Astrocyte (in vitro differentiated cells and primary cell): ENCODE data around the gene ANKRD23. TPM values are rescaled to one million over a fixed set of nuclear protein-coding genes. Genes with fewer than 3 reads are reported as not detected.
"Not testable (repeated sequence)": the region's sequence is repeated elsewhere in the genome, so short reads cannot be mapped to it uniquely, and the experiment has no call there.

Experiments used
- DNase-seq: peaks from one replicate; pipeline ENCODE4 v3.0.0-alpha.2; 2010; ENCODE audit warnings: low read depth
- FAIRE-seq: peaks from 2 replicates; lab custom pipeline; 2011; peaks lifted over from hg19 to GRCh38; lab: Jason Lieb, UNC
- H2AFZ ChIP-seq: 2 replicates; pipeline ENCODE4 v1.6.0; 2012; ENCODE audit warnings: low read depth, low read length, inconsistent platforms
- H3K27ac ChIP-seq: 2 replicates; pipeline ENCODE4 v1.5.1; 2011; ENCODE audit warnings: low read depth, low read length, inconsistent platforms
- H3K27me3 ChIP-seq: 2 replicates; pipeline ENCODE4 v1.6.0; 2011; ENCODE audit warnings: low read length, inconsistent platforms; ENCODE audit not compliant: insufficient read depth
- H3K36me3 ChIP-seq: 2 replicates; pipeline ENCODE4 v1.5.1; 2011; ENCODE audit warnings: low read length, inconsistent platforms; ENCODE audit not compliant: insufficient read depth
- H3K4me1 ChIP-seq: 2 replicates; pipeline ENCODE4 v1.5.1; 2011; ENCODE audit warnings: low read length, inconsistent platforms; ENCODE audit not compliant: insufficient read depth
- H3K4me2 ChIP-seq: 2 replicates; pipeline ENCODE4 v1.6.0; 2012; ENCODE audit warnings: low read length, inconsistent platforms
- H3K4me3 ChIP-seq: 2 replicates; pipeline ENCODE4 v1.5.1; 2011; ENCODE audit warnings: low read depth, mild to moderate bottlenecking, low read length, inconsistent platforms; ENCODE audit not compliant: insufficient read depth
- H3K79me2 ChIP-seq: 2 replicates; pipeline ENCODE4 v1.6.0; 2012; ENCODE audit warnings: mild to moderate bottlenecking, low read length, inconsistent platforms; ENCODE audit not compliant: insufficient read depth
- H3K9ac ChIP-seq: 2 replicates; pipeline ENCODE4 v1.6.0; 2012; ENCODE audit warnings: mild to moderate bottlenecking, low read length, inconsistent platforms
- H3K9me3 ChIP-seq: 2 replicates; pipeline ENCODE4 v1.5.1; 2012; ENCODE audit warnings: low read depth, mild to moderate bottlenecking, low read length, inconsistent platforms; ENCODE audit not compliant: insufficient read depth
- H4K20me1 ChIP-seq: 2 replicates; pipeline ENCODE4 v1.6.0; 2012; ENCODE audit warnings: low read length, inconsistent platforms; ENCODE audit not compliant: insufficient read depth
- H3K27ac Mint-ChIP-seq: one replicate; pipeline ENCODE4 v1.8.0; 2021; ENCODE audit warnings: mild to moderate bottlenecking, mixed read lengths; ENCODE audit not compliant: unreplicated experiment
- H3K27me3 Mint-ChIP-seq: one replicate; pipeline ENCODE4 v1.8.0; 2021; ENCODE audit warnings: low read depth, mixed read lengths; ENCODE audit not compliant: unreplicated experiment
- H3K36me3 Mint-ChIP-seq: one replicate; pipeline ENCODE4 v1.8.0; 2021; ENCODE audit warnings: low read depth, mixed read lengths; ENCODE audit not compliant: unreplicated experiment
- H3K4me1 Mint-ChIP-seq: one replicate; pipeline ENCODE4 v1.8.0; 2021; ENCODE audit warnings: low read depth, mixed read lengths; ENCODE audit not compliant: unreplicated experiment
- H3K4me3 Mint-ChIP-seq: one replicate; pipeline ENCODE4 v1.8.0; 2021; ENCODE audit warnings: mild to moderate bottlenecking, moderate library complexity, mixed read lengths; ENCODE audit not compliant: unreplicated experiment
- H3K9me3 Mint-ChIP-seq: one replicate; pipeline ENCODE4 v1.8.0; 2021; ENCODE audit warnings: mild to moderate bottlenecking, mixed read lengths; ENCODE audit not compliant: unreplicated experiment
- CTCF ChIP-seq: IDR thresholded peaks from 2 replicates; pipeline ENCODE4 v1.5.1; 2011; ENCODE audit warnings: low read depth, mild to moderate bottlenecking, inconsistent platforms, low read length, moderate library complexity; ENCODE audit not compliant: insufficient read depth
- EZH2 ChIP-seq: IDR thresholded peaks from 2 replicates; pipeline ENCODE4 v1.6.1; 2012; ENCODE audit warnings: mild to moderate bottlenecking, low read length, inconsistent platforms; ENCODE audit not compliant: insufficient read depth
- total RNA-seq: library from RNA; stranded (reverse); gene quantifications from 2 replicates; pipeline ENCODE4 v1.2.1, GENCODE V29; 2021

ANKRD23 gene
- total RNA-seq, 1 donor from 2014 or later: 2.5 TPM

GRCh38 chr2:96799623-96799935, 44.2 kb downstream of the ANKRD23 start:
- FAIRE-seq (no peak), DNase-seq (no peak)
- Histone ChIP-seq H3K79me2 (no peaks in the 10 kb centered on the region), H4K20me1 (peaks cover 7% of the 10 kb centered on the region), H3K4me3 (no peak overlapping the region), H3K4me2 (no peak overlapping the region), H3K27me3 (no peaks in the 10 kb centered on the region), H3K36me3 (no peaks in the 10 kb centered on the region), H3K4me1 (no peaks in the 10 kb centered on the region), H3K27ac (no peak overlapping the region), H3K9me3 (no peaks in the 10 kb centered on the region), H3K9ac (no peak overlapping the region), H2AFZ (no peak overlapping the region)
- Mint-ChIP-seq H3K27ac (no peak overlapping the region), H3K9me3 (no peaks in the 10 kb centered on the region), H3K4me3 (no peak overlapping the region), H3K4me1 (no peaks in the 10 kb centered on the region), H3K27me3 (peaks cover 3% of the 10 kb centered on the region), H3K36me3 (peaks cover 2% of the 10 kb centered on the region)
- TF ChIP-seq CTCF (no peak), EZH2 (no peak)

- H3K36me3 Mint-ChIP-seq: peaks cover 2% of the 10 kb centered on the region
- FAIRE-seq: no peak
- Histone ChIP-seq H3K4me1 (no peaks in the 10 kb centered on the region), H3K4me2 (no peak overlapping the region), H3K9me3 (no peaks in the 10 kb centered on the region), H3K9ac (no peak overlapping the region), H2AFZ (no peak overlapping the region), H3K36me3 (no peaks in the 10 kb centered on the region), H4K20me1 (peaks cover 7% of the 10 kb centered on the region), H3K27ac (no peak overlapping the region), H3K4me3 (no peak overlapping the region), H3K79me2 (no peaks in the 10 kb centered on the region), H3K27me3 (no peaks in the 10 kb centered on the region)
- H3K9me3 Mint-ChIP-seq: no peaks in the 10 kb centered on the region
- peaks cover 3% of the 10 kb centered on the region for H3K27me3 Mint-ChIP-seq
- H3K4me3 Mint-ChIP-seq: no peak overlapping the region
- DNase-seq: no peak
- TF ChIP-seq CTCF (no peak), EZH2 (no peak)
- no peak overlapping the region for H3K27ac Mint-ChIP-seq
- H3K4me1 Mint-ChIP-seq: no peaks in the 10 kb centered on the region
These were observed 44.8 kb downstream of the ANKRD23 start for GRCh38 chr2:96798733-96799622.

- no peaks in the 10 kb centered on the region for H3K4me1 ChIP-seq
- H3K27me3 Mint-ChIP-seq: peaks cover 3% of the 10 kb centered on the region
- no peak overlapping the region for H3K9ac ChIP-seq
- no peak overlapping the region for H3K4me2 ChIP-seq
- H3K27ac ChIP-seq: no peak overlapping the region
- H3K36me3 Mint-ChIP-seq: no peaks in the 10 kb centered on the region
- H4K20me1 ChIP-seq: peaks cover 7% of the 10 kb centered on the region
- no peak for FAIRE-seq
- H3K9me3 Mint-ChIP-seq: no peaks in the 10 kb centered on the region
- H3K36me3 ChIP-seq: no peaks in the 10 kb centered on the region
- H3K4me1 Mint-ChIP-seq: no peaks in the 10 kb centered on the region
- no peak overlapping the region for H3K4me3 Mint-ChIP-seq
- no peak for DNase-seq
- no peaks in the 10 kb centered on the region for H3K79me2 ChIP-seq
- H3K27ac Mint-ChIP-seq: no peak overlapping the region
- H3K4me3 ChIP-seq: no peak overlapping the region
- TF ChIP-seq EZH2: no peak
- TF ChIP-seq CTCF: no peak
- no peaks in the 10 kb centered on the region for H3K27me3 ChIP-seq
- no peak overlapping the region for H2AFZ ChIP-seq
- no peaks in the 10 kb centered on the region for H3K9me3 ChIP-seq
These were observed 46.7 kb downstream of the ANKRD23 start for GRCh38 chr2:96797066-96797625.

GRCh38 chr2:96796497-96796896, 47.3 kb downstream of the ANKRD23 start:
- not testable (repeated sequence) for H3K79me2 ChIP-seq, DNase-seq, H3K27me3 ChIP-seq, H3K9me3 Mint-ChIP-seq, H3K4me3 ChIP-seq, H4K20me1 ChIP-seq, H3K27me3 Mint-ChIP-seq, H3K4me1 ChIP-seq, H3K9ac ChIP-seq, H3K36me3 Mint-ChIP-seq, H3K27ac ChIP-seq, H3K4me2 ChIP-seq, H3K36me3 ChIP-seq, H3K9me3 ChIP-seq, H3K4me3 Mint-ChIP-seq, H3K4me1 Mint-ChIP-seq, H3K27ac Mint-ChIP-seq, FAIRE-seq, H2AFZ ChIP-seq
